ENCODE results near the gene HOXA7. TPM values are rescaled to one million over a fixed set of nuclear protein-coding genes. Genes with fewer than 3 reads are reported as not detected.

Gene HOXA7
- total and polyA plus RNA-seq, 2 of the 8 experiments (the other 6 are each of a cell fraction or from before 2014, with no cell fraction given) = 0.03 TPM; not detected in 1

DNA sequence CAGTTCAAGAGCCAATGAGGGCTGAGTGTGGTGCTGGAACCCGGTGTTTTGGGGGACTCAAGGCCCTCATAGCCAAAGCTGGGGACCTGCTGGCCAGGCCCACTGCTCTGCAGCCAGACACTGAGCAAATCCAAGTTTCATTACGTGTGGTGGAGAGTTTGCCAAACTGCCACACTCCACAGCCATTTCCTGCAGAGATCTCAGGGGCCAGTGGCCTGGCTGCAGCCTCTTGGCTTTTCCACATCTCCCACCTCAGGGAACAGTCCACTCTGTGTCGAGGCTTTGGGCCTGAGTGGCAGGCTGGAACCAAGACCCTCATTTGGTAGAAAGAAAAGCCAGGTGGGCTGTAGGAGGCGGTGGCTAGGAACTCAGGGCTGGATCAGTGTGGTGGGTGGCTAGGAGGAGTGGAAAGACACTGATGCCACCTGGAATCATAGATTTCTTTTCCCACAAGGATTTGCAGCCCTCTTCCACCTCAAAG is 25.4 kb upstream of the HOXA7 start (continued):
- TF ChIP-seq, protein P1, sequence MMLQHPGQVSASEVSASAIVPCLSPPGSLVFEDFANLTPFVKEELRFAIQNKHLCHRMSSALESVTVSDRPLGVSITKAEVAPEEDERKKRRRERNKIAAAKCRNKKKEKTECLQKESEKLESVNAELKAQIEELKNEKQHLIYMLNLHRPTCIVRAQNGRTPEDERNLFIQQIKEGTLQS (IDR thresholded peaks at IDR 0.05; ENCODE audit: insufficient read depth, low read depth, low read length) = no peak
- TF ChIP-seq KDM1A (IDR thresholded peaks at IDR 0.05; ENCODE audit: borderline replicate concordance, low read length) = no peak
- TF ChIP-seq GABPA (IDR thresholded peaks at IDR 0.05; ENCODE audit: borderline replicate concordance, insufficient read depth, low read length) = no peak
- no peak for TF ChIP-seq RFX5 (IDR thresholded peaks at IDR 0.05; ENCODE audit: borderline replicate concordance, low read depth, low read length)
- no peak for TF ChIP-seq RBBP5 (IDR thresholded peaks at IDR 0.05; ENCODE audit: borderline replicate concordance, low read depth, low read length)

Measured in H1 (cell line).